T-helper 2 cell (primary cell): ENCODE results near the gene GMCL2.

ENCODE experiments used
- DNase-seq, 5 experiments: peaks; one replicate each; pipeline versions ENCODE4 v3.0.0 to v3.0.0-alpha.2; 2012 to 2022

The GMCL2 gene

GRCh38 chr5:178221282-178221681 is 34.1 kb upstream of the GMCL2 start:
- no peak for DNase-seq

- DNase-seq = no peak
Measured at GRCh38 chr5:178218827-178219226, 31.7 kb upstream of the GMCL2 start.

GRCh38 chr5:178218237-178218776 is 31.1 kb upstream of the GMCL2 start:
- no peak for DNase-seq

- no peak for DNase-seq
Measured at GRCh38 chr5:178216779-178217178, 29.6 kb upstream of the GMCL2 start.

- no peak for DNase-seq
Measured at GRCh38 chr5:178216088-178216534, 28.9 kb upstream of the GMCL2 start.

GRCh38 chr5:178215280-178216002 is 28.3 kb upstream of the GMCL2 start:
- no peak for DNase-seq

GRCh38 chr5:178214160-178214803 is 27.1 kb upstream of the GMCL2 start:
- DNase-seq = no peak

- no peak for DNase-seq
Measured at GRCh38 chr5:178213748-178214151, 26.6 kb upstream of the GMCL2 start.

GRCh38 chr5:178213003-178213461 is 25.9 kb upstream of the GMCL2 start:
- no peak for DNase-seq

GRCh38 chr5:178212241-178213002 is 25.3 kb upstream of the GMCL2 start:
- DNase-seq = no peak

GRCh38 chr5:178211095-178212048 is 24.2 kb upstream of the GMCL2 start:
- DNase-seq = no peak

GRCh38 chr5:178210686-178211085 is 23.5 kb upstream of the GMCL2 start:
- no peak for DNase-seq

GRCh38 chr5:178210073-178210535 is 22.9 kb upstream of the GMCL2 start:
- no peak for DNase-seq

- no peak for DNase-seq
Measured at GRCh38 chr5:178209334-178210072, 22.3 kb upstream of the GMCL2 start.

GRCh38 chr5:178208540-178209227 is 21.5 kb upstream of the GMCL2 start:
- DNase-seq = no peak

- DNase-seq = no peak
Measured at GRCh38 chr5:178207917-178208280, 20.7 kb upstream of the GMCL2 start.

GRCh38 chr5:178207183-178207916 is 20.2 kb upstream of the GMCL2 start:
- no peak for DNase-seq

- DNase-seq = peak in 2 of 5 experiments; percentile 39 to 41
Measured at GRCh38 chr5:178206166-178207101, 19.3 kb upstream of the GMCL2 start.

GRCh38 chr5:178205749-178206047 is 18.5 kb upstream of the GMCL2 start:
- DNase-seq = no peak
